GM19328 (cell line): ENCODE results near the gene SLC39A2.
"Not testable (repeated sequence)": the region's sequence is repeated elsewhere in the genome, so short reads cannot be mapped to it uniquely, and the experiment has no call there.

Experiments
- ATAC-seq: cut with Tn5 transposase; IDR thresholded peaks from one replicate; pipeline ENCODE4 v1.9.1; 2021; ENCODE audit warnings: mild to moderate bottlenecking, moderate library complexity; ENCODE audit not compliant: unreplicated experiment

The SLC39A2 gene

GRCh38 chr14:20996521-20996920 lies 2.6 kb upstream of the SLC39A2 start:
- ATAC-seq, result no peak

DNA sequence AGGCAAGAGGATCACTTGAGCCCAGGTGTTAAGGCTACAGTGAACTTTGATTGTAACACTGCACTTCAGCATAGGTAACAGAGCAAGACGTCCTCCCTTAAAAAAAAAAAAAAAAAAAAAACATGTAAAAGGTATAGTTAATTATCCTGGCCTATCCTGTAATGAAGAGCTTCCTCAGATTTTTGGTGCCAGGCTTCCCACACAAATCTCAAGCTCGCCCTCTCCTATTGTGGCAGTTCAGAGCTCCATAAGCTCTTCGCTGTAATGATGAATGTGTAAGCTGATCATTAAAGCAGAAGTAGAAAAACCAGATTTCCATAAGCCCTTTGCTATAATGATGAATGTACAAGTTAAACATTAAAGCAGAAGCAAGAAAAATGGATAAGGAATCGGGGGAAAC lies 2.0 kb upstream of the SLC39A2 start:
- no peak for ATAC-seq

- ATAC-seq, result no peak
Observed at GRCh38 chr14:20997564-20997963, 1.5 kb upstream of the SLC39A2 start.

- ATAC-seq, result no peak
Observed at GRCh38 chr14:20998139-20998538, 954 bp upstream of the SLC39A2 start.

DNA sequence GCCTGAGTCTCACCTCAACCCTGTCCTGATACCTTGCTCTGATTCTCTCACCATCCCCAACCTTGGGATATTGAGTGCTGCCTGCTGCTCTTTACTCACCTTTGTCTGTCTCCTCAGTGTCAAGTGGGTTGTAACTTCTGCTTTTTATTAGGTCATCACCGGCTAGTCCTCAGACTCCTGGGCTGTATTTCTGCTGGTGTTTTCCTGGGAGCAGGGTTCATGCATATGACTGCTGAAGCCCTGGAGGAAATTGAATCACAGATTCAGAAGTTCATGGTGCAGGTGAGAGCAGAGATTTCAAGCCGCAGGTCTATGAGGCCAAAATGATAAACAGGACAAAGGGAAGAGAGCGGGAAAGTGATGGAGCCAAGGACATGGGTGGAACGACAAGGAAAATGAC lies 498 bp downstream of the SLC39A2 start:
- no peak for ATAC-seq

GRCh38 chr14:21001218-21001617 lies 2.1 kb downstream of the SLC39A2 start:
- ATAC-seq, result no peak

GRCh38 chr14:21003788-21004346 lies 4.8 kb downstream of the SLC39A2 start:
- ATAC-seq, result no peak

DNA sequence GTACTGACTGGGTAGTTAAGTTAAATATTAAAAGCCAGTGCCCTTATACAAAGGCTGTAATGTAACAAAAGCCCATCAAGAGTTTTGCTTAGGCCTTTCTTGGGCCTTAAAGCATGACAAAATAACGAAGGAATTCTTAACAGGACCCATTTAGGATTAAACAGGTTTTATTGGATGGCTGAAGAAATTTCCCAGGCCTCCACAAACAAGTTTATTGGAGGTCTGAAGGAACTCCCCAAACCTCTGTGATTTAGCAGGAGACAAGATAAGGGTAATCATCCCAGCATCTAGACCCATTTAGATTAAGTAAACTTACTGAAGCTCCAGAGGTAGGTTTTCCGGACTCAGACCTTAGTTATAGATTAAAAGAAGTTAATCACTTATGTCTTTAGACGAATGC lies 10.6 kb downstream of the SLC39A2 start:
- not testable (repeated sequence) for ATAC-seq

GRCh38 chr14:21011136-21011535 lies 12.0 kb downstream of the SLC39A2 start:
- no peak for ATAC-seq

DNA sequence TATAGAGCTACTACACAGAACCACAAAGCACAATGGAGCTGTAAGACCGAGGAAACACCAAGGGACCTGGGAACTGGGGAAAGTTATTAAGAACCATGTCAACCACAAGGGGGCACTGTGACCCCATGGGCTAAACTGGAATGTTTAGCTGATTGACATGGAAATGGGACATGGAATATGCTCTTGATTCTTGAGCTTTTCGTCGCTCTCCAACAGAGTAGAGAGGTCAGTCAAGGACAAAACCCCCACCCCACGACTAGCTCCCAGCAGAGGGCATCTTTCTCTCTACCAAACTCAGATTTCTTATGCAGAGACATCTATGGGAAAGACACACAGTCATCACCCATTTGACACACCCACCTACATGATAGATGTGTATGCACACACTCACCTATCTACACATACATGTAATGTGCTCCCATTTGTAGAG lies 15.7 kb downstream of the SLC39A2 start:
- ATAC-seq, result no peak

- ATAC-seq, result no peak
Observed at GRCh38 chr14:21015312-21015711, 16.2 kb downstream of the SLC39A2 start.

- no peak for ATAC-seq
Observed at GRCh38 chr14:21016413-21017190, 17.5 kb downstream of the SLC39A2 start.

DNA sequence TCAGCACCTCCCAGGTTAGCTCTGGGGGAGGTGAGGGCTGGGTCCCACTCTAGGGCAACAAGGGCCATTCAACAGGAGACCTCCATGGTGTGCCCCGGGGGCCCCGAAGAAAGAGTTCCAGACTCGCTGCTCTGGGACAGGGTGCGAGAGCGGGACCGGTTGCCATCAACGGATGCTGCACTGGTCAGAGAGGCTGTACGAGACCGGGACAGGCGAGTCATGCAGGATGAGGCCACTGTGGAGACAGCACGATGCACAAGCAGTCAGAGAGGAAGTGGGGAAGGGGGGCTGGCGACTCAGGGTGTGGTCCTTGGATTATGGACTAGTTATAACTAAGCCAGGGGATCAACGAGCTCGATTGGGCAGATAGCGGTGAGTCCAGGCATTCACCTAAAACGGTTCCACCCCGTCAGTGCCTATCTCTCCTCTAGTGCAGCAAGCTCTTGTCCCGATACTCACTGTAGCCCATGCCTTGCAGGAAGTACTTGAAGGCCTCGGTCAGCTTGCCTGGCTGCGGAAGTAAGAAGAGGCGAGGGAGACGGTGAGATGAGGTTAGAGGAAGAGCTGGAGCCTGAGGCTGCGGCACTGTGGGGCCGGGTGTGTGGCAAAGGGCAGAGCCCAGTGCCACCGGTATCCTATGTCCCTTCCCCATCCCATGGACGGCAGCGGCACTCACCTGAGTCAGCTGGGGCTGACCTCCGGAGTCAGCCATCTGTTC lies 18.6 kb downstream of the SLC39A2 start:
- no peak for ATAC-seq

- no peak for ATAC-seq
Observed at GRCh38 chr14:21018286-21018685, 19.2 kb downstream of the SLC39A2 start.

DNA sequence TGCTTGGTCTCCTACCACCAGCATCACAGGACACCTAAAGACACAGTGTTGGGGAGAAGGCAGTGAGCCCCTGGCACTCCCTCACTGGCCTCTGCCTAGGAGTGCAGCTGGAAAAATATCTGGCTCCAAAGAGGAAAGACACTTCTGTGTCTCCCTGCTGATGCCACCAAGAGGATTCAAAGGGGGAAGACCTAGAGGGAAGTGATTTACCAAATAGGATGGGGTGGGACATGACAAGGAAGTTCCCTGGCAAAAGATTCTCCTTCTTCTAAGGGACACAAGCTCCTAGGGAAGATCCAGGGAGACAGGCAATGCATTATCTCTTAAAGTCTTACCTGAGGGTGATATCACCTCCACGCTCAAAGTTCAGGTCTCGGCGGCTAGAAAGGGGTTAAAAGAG lies 19.7 kb downstream of the SLC39A2 start:
- ATAC-seq, result no peak

GRCh38 chr14:21019366-21019765 lies 20.3 kb downstream of the SLC39A2 start:
- no peak for ATAC-seq

- ATAC-seq, result no peak
Observed at GRCh38 chr14:21020977-21021545, 22.0 kb downstream of the SLC39A2 start.

GRCh38 chr14:21022686-21023085 lies 23.6 kb downstream of the SLC39A2 start:
- ATAC-seq, result no peak

GRCh38 chr14:21023174-21023573 lies 24.1 kb downstream of the SLC39A2 start:
- no peak for ATAC-seq

DNA sequence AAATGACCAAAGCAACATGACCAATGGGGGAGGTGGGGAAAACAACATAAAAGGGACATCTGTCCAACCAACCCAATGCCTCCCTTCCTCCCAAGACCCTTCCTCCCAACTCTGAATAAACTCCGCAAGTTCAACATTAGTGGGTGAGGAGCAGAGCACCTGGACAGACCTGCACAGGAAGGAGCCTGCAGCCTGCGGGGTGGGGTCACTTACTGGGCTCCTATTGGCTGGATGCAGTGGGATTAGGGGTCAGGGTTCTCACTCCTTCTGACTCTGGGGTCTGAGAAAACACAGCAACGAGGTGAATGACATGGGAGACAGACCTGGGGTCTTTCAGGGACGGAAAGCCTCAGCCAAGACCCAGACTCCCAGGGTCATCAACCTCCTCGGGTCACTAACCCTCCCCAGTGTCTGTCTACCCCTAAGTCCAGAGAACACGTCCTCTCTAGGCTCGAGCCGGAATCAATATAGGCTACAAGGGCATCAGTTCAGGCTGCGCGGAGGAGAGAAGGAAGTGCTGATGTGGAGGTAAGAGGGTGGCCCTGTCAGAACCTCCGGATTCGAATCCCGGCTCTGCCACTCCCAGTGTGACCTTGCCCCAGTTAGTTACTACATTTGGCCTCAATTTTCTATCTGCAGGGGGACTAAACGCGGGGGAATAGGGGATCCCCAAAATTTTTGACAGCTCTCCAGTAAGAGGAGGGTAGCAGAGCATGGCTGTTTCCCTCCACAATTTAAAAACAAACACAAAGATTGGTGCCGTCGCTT lies 24.9 kb downstream of the SLC39A2 start:
- no peak for ATAC-seq
